ENCODE measurements around the gene RGPD3.
"Not testable (repeated sequence)": the region's sequence is repeated elsewhere in the genome, so short reads cannot be mapped to it uniquely, and the experiment has no call there.

The RGPD3 gene

DNA sequence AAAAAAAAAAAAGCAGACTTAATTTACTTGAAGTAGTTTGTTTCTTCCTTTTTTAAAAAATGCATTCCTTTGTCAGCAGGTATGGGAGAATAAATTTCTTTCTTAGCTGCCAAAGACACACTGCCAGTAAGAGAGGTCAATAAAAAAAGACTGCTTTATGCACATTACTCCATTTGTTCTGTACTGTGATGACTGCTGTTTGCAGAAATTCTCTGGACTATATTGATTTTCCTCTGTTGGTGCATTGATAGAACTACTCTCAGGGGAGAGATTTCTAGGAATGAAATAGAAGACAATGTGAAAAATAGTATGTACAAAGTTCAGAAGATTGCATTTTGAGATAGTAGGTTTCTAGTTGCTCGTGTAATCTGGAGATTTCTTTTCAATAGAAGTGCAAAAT is 11.3 kb upstream of the RGPD3 start:
- H3K9me3 ChIP-seq (ENCODE audit: control insufficient read depth, insufficient read depth, low read depth, low read length); H3K36me3 ChIP-seq (ENCODE audit: control insufficient read depth, insufficient read depth, low read length); H3K9ac ChIP-seq (ENCODE audit: low read length); H3K4me3 ChIP-seq (ENCODE audit: low read depth, low read length); H3K27ac ChIP-seq (ENCODE audit: low read depth, low read length); H3K4me1 ChIP-seq (ENCODE audit: control insufficient read depth, insufficient read depth, low read length); H3K27me3 ChIP-seq (ENCODE audit: control insufficient read depth, insufficient read depth, low read length): not testable (repeated sequence)

GRCh38 chr2:106477647-106478046 is 9.4 kb upstream of the RGPD3 start:
- not testable (repeated sequence) for H3K9me3 ChIP-seq (ENCODE audit: control insufficient read depth, insufficient read depth, low read depth, low read length); H3K27ac ChIP-seq (ENCODE audit: low read depth, low read length); H3K4me1 ChIP-seq (ENCODE audit: control insufficient read depth, insufficient read depth, low read length); H3K36me3 ChIP-seq (ENCODE audit: control insufficient read depth, insufficient read depth, low read length); H3K9ac ChIP-seq (ENCODE audit: low read length); H3K4me3 ChIP-seq (ENCODE audit: low read depth, low read length); H3K27me3 ChIP-seq (ENCODE audit: control insufficient read depth, insufficient read depth, low read length)

DNA sequence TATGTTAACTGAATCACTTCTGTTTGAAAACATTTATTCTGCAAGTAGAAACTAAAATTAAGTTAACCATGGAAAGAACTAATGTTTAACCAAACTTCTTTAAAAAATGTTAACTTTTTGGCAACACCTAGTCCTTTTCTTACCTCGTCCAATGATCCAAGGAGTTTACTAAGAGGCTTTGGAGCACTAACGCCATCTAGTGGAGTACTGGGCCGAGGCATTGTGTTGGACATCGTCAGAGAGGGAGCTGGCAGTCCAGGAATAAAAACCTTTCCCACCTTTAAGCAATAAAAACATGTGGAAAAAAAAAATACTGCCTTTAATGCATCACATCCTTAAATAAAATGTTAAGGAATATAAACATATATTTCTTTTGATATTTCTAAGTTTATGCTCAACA is 2.4 kb upstream of the RGPD3 start:
- H3K9me3 ChIP-seq (ENCODE audit: control insufficient read depth, insufficient read depth, low read depth, low read length); H3K27me3 ChIP-seq (ENCODE audit: control insufficient read depth, insufficient read depth, low read length); H3K27ac ChIP-seq (ENCODE audit: low read depth, low read length); H3K9ac ChIP-seq (ENCODE audit: low read length); H3K4me1 ChIP-seq (ENCODE audit: control insufficient read depth, insufficient read depth, low read length); H3K4me3 ChIP-seq (ENCODE audit: low read depth, low read length); H3K36me3 ChIP-seq (ENCODE audit: control insufficient read depth, insufficient read depth, low read length): not testable (repeated sequence)

GRCh38 chr2:106467516-106467915 is 697 bp downstream of the RGPD3 start:
- not testable (repeated sequence) for H3K4me1 ChIP-seq (ENCODE audit: control insufficient read depth, insufficient read depth, low read length); H3K27me3 ChIP-seq (ENCODE audit: control insufficient read depth, insufficient read depth, low read length); H3K9ac ChIP-seq (ENCODE audit: low read length); H3K36me3 ChIP-seq (ENCODE audit: control insufficient read depth, insufficient read depth, low read length); H3K4me3 ChIP-seq (ENCODE audit: low read depth, low read length); H3K9me3 ChIP-seq (ENCODE audit: control insufficient read depth, insufficient read depth, low read depth, low read length); H3K27ac ChIP-seq (ENCODE audit: low read depth, low read length)

DNA sequence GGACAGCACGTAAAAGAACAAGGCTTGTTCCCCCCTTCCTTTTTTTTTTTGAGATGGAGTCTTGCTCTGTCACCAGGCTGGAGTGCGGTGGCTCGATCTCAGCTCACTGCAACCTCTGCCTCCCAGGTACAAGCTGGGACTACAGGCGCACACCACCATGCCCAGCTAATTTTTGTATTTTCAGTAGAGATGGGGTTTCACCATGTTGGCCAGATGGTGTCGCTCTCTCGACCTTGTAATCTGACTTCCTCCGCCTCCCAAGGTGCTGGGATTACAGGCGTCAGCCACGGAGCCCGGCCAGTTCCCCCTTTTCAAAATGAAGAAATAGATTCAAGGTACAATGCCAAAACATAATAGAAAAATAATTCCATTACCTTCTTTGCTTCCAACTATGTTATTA is 6.3 kb downstream of the RGPD3 start:
- not testable (repeated sequence) for H3K9me3 ChIP-seq (ENCODE audit: control insufficient read depth, insufficient read depth, low read depth, low read length); H3K36me3 ChIP-seq (ENCODE audit: control insufficient read depth, insufficient read depth, low read length); H3K27me3 ChIP-seq (ENCODE audit: control insufficient read depth, insufficient read depth, low read length); H3K9ac ChIP-seq (ENCODE audit: low read length); H3K27ac ChIP-seq (ENCODE audit: low read depth, low read length); H3K4me3 ChIP-seq (ENCODE audit: low read depth, low read length); H3K4me1 ChIP-seq (ENCODE audit: control insufficient read depth, insufficient read depth, low read length)

DNA sequence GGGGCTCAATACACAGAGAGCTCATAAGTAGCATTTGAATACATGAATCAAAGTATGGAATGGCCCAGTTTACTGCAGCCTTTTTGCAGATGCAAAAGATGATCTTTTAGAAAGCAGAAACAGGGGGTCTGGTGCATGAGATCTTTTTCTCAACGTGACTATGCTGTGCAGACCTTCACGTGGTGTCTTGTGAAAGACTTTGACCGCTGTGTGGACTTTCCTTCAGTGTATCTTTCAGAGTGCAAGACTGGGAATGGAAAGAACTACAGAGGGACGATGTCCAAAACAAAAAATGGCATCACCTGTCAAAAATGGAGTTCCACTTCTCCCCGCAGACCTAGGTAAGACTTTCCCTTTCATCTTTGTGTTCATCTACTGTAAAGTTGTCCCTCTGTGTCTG is 77.5 kb downstream of the RGPD3 start:
- not testable (repeated sequence) for H3K27ac ChIP-seq (ENCODE audit: low read depth, low read length); H3K4me1 ChIP-seq (ENCODE audit: control insufficient read depth, insufficient read depth, low read length); H3K27me3 ChIP-seq (ENCODE audit: control insufficient read depth, insufficient read depth, low read length); H3K4me3 ChIP-seq (ENCODE audit: low read depth, low read length); H3K36me3 ChIP-seq (ENCODE audit: control insufficient read depth, insufficient read depth, low read length); H3K9me3 ChIP-seq (ENCODE audit: control insufficient read depth, insufficient read depth, low read depth, low read length); H3K9ac ChIP-seq (ENCODE audit: low read length)

DNA sequence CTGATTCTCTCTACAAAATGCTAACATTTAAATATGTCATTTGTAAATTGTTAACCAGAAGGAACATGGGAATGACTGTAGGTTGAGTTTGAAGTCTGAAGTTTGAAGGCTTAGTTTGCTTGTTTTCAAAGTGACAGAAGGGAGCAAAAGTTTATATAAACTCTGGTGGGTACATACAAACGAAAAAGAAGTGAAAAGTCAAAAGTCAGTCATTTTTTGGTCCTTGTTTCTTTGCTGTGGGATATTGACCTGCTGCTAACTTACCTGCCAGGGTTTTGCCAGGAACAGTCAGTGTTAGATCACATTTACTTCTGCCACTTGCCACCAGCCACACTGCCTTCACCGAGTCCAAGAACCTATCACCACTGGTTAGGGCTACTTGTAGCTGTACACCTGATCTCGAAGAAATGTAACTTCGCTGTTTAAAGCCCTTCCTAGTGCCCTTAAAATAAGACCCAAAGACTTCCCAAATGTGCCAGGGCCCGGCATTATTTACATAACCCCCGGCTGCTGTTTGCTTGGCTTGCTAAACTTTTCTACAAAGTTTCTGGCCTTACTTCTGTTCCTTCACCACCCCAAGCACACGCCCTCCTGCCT is 79.3 kb downstream of the RGPD3 start:
- H3K27me3 ChIP-seq (ENCODE audit: control insufficient read depth, insufficient read depth, low read length); H3K4me3 ChIP-seq (ENCODE audit: low read depth, low read length); H3K4me1 ChIP-seq (ENCODE audit: control insufficient read depth, insufficient read depth, low read length); H3K9me3 ChIP-seq (ENCODE audit: control insufficient read depth, insufficient read depth, low read depth, low read length); H3K36me3 ChIP-seq (ENCODE audit: control insufficient read depth, insufficient read depth, low read length); H3K9ac ChIP-seq (ENCODE audit: low read length); H3K27ac ChIP-seq (ENCODE audit: low read depth, low read length): not testable (repeated sequence)

- H3K36me3 ChIP-seq (ENCODE audit: control insufficient read depth, insufficient read depth, low read length); H3K27ac ChIP-seq (ENCODE audit: low read depth, low read length); H3K4me1 ChIP-seq (ENCODE audit: control insufficient read depth, insufficient read depth, low read length); H3K9ac ChIP-seq (ENCODE audit: low read length); H3K27me3 ChIP-seq (ENCODE audit: control insufficient read depth, insufficient read depth, low read length); H3K9me3 ChIP-seq (ENCODE audit: control insufficient read depth, insufficient read depth, low read depth, low read length); H3K4me3 ChIP-seq (ENCODE audit: low read depth, low read length): not testable (repeated sequence)
Observed at GRCh38 chr2:106384548-106384947, 83.7 kb downstream of the RGPD3 start.

- not testable (repeated sequence) for H3K4me1 ChIP-seq (ENCODE audit: control insufficient read depth, insufficient read depth, low read length); H3K27me3 ChIP-seq (ENCODE audit: control insufficient read depth, insufficient read depth, low read length); H3K27ac ChIP-seq (ENCODE audit: low read depth, low read length); H3K9me3 ChIP-seq (ENCODE audit: control insufficient read depth, insufficient read depth, low read depth, low read length); H3K36me3 ChIP-seq (ENCODE audit: control insufficient read depth, insufficient read depth, low read length); H3K9ac ChIP-seq (ENCODE audit: low read length); H3K4me3 ChIP-seq (ENCODE audit: low read depth, low read length)
Observed at GRCh38 chr2:106381867-106382266, 86.3 kb downstream of the RGPD3 start.

- not testable (repeated sequence) for H3K9me3 ChIP-seq (ENCODE audit: control insufficient read depth, insufficient read depth, low read depth, low read length); H3K27ac ChIP-seq (ENCODE audit: low read depth, low read length); H3K9ac ChIP-seq (ENCODE audit: low read length)
Observed at GRCh38 chr2:106379567-106379966, 88.6 kb downstream of the RGPD3 start.

DNA sequence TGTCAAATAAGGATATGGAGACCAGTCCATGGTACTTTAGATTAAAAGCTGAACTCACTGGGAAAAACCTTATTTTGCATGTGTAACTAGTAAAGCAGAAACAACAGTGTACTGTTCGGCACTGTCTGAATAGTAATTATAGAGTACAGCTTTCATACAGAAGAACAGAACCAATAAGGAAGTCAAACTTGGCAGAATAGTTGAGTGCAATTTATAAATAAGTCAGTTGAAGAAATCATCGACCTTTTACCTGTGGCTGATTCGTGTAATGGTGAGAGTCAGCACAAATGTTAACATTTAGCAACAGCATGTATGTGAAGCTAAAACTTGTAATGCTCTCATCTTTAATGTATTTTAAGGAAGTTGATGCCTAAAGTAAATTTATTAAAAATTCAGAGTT is 99.0 kb downstream of the RGPD3 start:
- not testable (repeated sequence) for H3K9me3 ChIP-seq (ENCODE audit: control insufficient read depth, insufficient read depth, low read depth, low read length); H3K27me3 ChIP-seq (ENCODE audit: control insufficient read depth, insufficient read depth, low read length); H3K36me3 ChIP-seq (ENCODE audit: control insufficient read depth, insufficient read depth, low read length); H3K9ac ChIP-seq (ENCODE audit: low read length); H3K4me1 ChIP-seq (ENCODE audit: control insufficient read depth, insufficient read depth, low read length); H3K27ac ChIP-seq (ENCODE audit: low read depth, low read length); H3K4me3 ChIP-seq (ENCODE audit: low read depth, low read length)

More at GRCh38 chr2:106379567-106379966, 88.6 kb downstream of the RGPD3 start:
- not testable (repeated sequence) for H3K4me1 ChIP-seq (ENCODE audit: control insufficient read depth, insufficient read depth, low read length); H3K36me3 ChIP-seq (ENCODE audit: control insufficient read depth, insufficient read depth, low read length); H3K4me3 ChIP-seq (ENCODE audit: low read depth, low read length); H3K27me3 ChIP-seq (ENCODE audit: control insufficient read depth, insufficient read depth, low read length)

DNA sequence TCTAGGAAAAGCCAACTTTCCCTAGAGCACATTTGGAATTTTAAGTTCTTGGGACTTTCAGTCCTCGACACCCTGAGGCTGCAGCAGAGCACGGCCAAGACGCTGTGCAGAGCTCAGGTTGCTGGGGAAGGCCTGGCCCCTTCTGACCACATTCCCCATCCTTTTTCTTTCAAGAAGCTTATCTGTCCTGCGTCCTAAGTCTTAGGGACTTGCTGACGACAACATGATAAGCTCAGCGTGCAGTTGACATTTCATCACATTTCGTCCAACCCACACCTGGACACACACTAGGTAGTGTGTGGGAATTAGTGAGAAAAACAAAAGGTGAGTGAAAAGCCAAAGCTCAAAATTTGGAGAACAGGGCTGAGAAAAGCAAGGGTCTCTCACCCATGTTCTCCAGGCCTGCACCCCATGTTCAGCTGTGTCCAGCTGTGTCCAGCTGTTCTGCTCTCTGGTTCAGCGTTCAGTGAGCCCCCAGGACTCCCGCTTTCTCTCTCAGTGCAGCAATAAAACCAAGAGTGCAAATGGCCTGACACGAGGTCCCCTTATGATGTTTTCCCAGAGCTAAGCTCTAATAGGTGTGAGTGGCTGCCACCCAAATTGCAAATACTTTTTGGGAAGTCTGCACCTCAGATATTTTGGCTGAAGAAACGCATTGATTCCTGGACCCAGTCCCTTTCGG is 101.9 kb downstream of the RGPD3 start:
- Histone ChIP-seq H3K4me3 (ENCODE audit: low read depth, low read length) (no peak overlapping the region), H3K9ac (ENCODE audit: low read length) (no peak overlapping the region), H3K36me3 (ENCODE audit: control insufficient read depth, insufficient read depth, low read length) (no peaks in the 10 kb centered on the region), H3K9me3 (ENCODE audit: control insufficient read depth, insufficient read depth, low read depth, low read length) (no peaks in the 10 kb centered on the region), H3K4me1 (ENCODE audit: control insufficient read depth, insufficient read depth, low read length) (no peaks in the 10 kb centered on the region), H3K27ac (ENCODE audit: low read depth, low read length) (no peak overlapping the region), H3K27me3 (ENCODE audit: control insufficient read depth, insufficient read depth, low read length) (no peaks in the 10 kb centered on the region)
